ENCODE results near the gene FXR2.

FXR2 gene

GRCh38 chr17:7614425-7615264 lies at the start of gene FXR2:
TSS of gene FXR2 (minus strand) at chr17:7614897. CDS start at chr17:7614532, 365 bp downstream.
- H3K4me3 ChIP-seq (ENCODE audit: low read length): peak within 1 kb of the TSS; percentile 78
- no peaks in the 10 kb centered on the region for H3K27me3 ChIP-seq (ENCODE audit: insufficient read depth, low read length)
- H3K36me3 ChIP-seq (ENCODE audit: insufficient read depth, low read depth, low read length): peaks cover 5% of the 10 kb centered on the region; the same call in 1 of the 2 replicates
- peak within 1 kb of the TSS; percentile 86; the same call in 1 of the 2 replicates for H3K9ac ChIP-seq (ENCODE audit: low read depth, low read length)
- no peak within 1 kb of the TSS for H3K27ac ChIP-seq (ENCODE audit: low read length)
- no peaks in the 10 kb centered on the region for H3K9me3 ChIP-seq (ENCODE audit: insufficient read depth, low read depth, low read length)
- H3K4me1 ChIP-seq (ENCODE audit: insufficient read depth, low read length): peaks cover 11% of the 10 kb centered on the region

GRCh38 chr17:7656958-7657609 lies 42.4 kb upstream of the FXR2 start:
- Histone ChIP-seq H3K4me3 (ENCODE audit: low read length) (peak overlapping the region; percentile 59), H3K36me3 (ENCODE audit: insufficient read depth, low read depth, low read length) (0 out of 2 replicates have a peak, but pooled peaks cover 4% of the 10 kb centered on the region), H3K9ac (ENCODE audit: low read depth, low read length) (peak overlapping the region; percentile 71; the same call in 1 of the 2 replicates), H3K27me3 (ENCODE audit: insufficient read depth, low read length) (peaks cover 19% of the 10 kb centered on the region), H3K27ac (ENCODE audit: low read length) (peak overlapping the region; percentile 91), H3K9me3 (ENCODE audit: insufficient read depth, low read depth, low read length) (no peaks in the 10 kb centered on the region), H3K4me1 (ENCODE audit: insufficient read depth, low read length) (peaks cover 11% of the 10 kb centered on the region)

GRCh38 chr17:7655541-7655840 lies 40.8 kb upstream of the FXR2 start:
- Histone ChIP-seq H3K36me3 (ENCODE audit: insufficient read depth, low read depth, low read length) (0 out of 2 replicates have a peak, but pooled peaks cover 4% of the 10 kb centered on the region), H3K9ac (ENCODE audit: low read depth, low read length) (no peak overlapping the region), H3K27ac (ENCODE audit: low read length) (no peak overlapping the region)

GRCh38 chr17:7654832-7655540 lies 40.3 kb upstream of the FXR2 start:
- no peak overlapping the region for H3K9ac ChIP-seq (ENCODE audit: low read depth, low read length)
- H3K36me3 ChIP-seq (ENCODE audit: insufficient read depth, low read depth, low read length): 0 out of 2 replicates have a peak, but pooled peaks cover 4% of the 10 kb centered on the region
- peaks cover 34% of the 10 kb centered on the region for H3K27me3 ChIP-seq (ENCODE audit: insufficient read depth, low read length)
- H3K9me3 ChIP-seq (ENCODE audit: insufficient read depth, low read depth, low read length): no peaks in the 10 kb centered on the region
- no peak overlapping the region for H3K27ac ChIP-seq (ENCODE audit: low read length)
- peaks cover 11% of the 10 kb centered on the region for H3K4me1 ChIP-seq (ENCODE audit: insufficient read depth, low read length)
- no peak overlapping the region for H3K4me3 ChIP-seq (ENCODE audit: low read length)

More at GRCh38 chr17:7655541-7655840, 40.8 kb upstream of the FXR2 start:
- no peak overlapping the region for H3K4me3 ChIP-seq (ENCODE audit: low read length)
- H3K9me3 ChIP-seq (ENCODE audit: insufficient read depth, low read depth, low read length): no peaks in the 10 kb centered on the region
- H3K27me3 ChIP-seq (ENCODE audit: insufficient read depth, low read length): peaks cover 32% of the 10 kb centered on the region
- peaks cover 11% of the 10 kb centered on the region for H3K4me1 ChIP-seq (ENCODE audit: insufficient read depth, low read length)

- peak overlapping the region; percentile 69 for H3K4me3 ChIP-seq (ENCODE audit: low read length)
- H3K9me3 ChIP-seq (ENCODE audit: insufficient read depth, low read depth, low read length): no peaks in the 10 kb centered on the region
- H3K4me1 ChIP-seq (ENCODE audit: insufficient read depth, low read length): peaks cover 7% of the 10 kb centered on the region
- peaks cover 44% of the 10 kb centered on the region for H3K27me3 ChIP-seq (ENCODE audit: insufficient read depth, low read length)
- H3K27ac ChIP-seq (ENCODE audit: low read length): no peak overlapping the region
- 0 out of 2 replicates have a peak, but pooled peaks cover 4% of the 10 kb centered on the region for H3K36me3 ChIP-seq (ENCODE audit: insufficient read depth, low read depth, low read length)
- no peak overlapping the region for H3K9ac ChIP-seq (ENCODE audit: low read depth, low read length)
These were observed 38.0 kb upstream of the FXR2 start for GRCh38 chr17:7652388-7653356.

GRCh38 chr17:7651665-7652387 lies 37.1 kb upstream of the FXR2 start:
- H3K4me1 ChIP-seq (ENCODE audit: insufficient read depth, low read length): peaks cover 6% of the 10 kb centered on the region; the same call in 1 of the 2 replicates
- H3K4me3 ChIP-seq (ENCODE audit: low read length): peak overlapping the region; percentile 69
- H3K27me3 ChIP-seq (ENCODE audit: insufficient read depth, low read length): peaks cover 44% of the 10 kb centered on the region
- no peak overlapping the region for H3K9ac ChIP-seq (ENCODE audit: low read depth, low read length)
- H3K9me3 ChIP-seq (ENCODE audit: insufficient read depth, low read depth, low read length): no peaks in the 10 kb centered on the region
- H3K36me3 ChIP-seq (ENCODE audit: insufficient read depth, low read depth, low read length): 0 out of 2 replicates have a peak, but pooled peaks cover 4% of the 10 kb centered on the region
- H3K27ac ChIP-seq (ENCODE audit: low read length): no peak overlapping the region

GRCh38 chr17:7651097-7651664 lies 36.5 kb upstream of the FXR2 start:
- peak overlapping the region; percentile 69 for H3K4me3 ChIP-seq (ENCODE audit: low read length)
- H3K9ac ChIP-seq (ENCODE audit: low read depth, low read length): no peak overlapping the region
- H3K9me3 ChIP-seq (ENCODE audit: insufficient read depth, low read depth, low read length): no peaks in the 10 kb centered on the region
- H3K4me1 ChIP-seq (ENCODE audit: insufficient read depth, low read length): peaks cover 1% of the 10 kb centered on the region; the same call in 1 of the 2 replicates
- peaks cover 44% of the 10 kb centered on the region for H3K27me3 ChIP-seq (ENCODE audit: insufficient read depth, low read length)
- H3K27ac ChIP-seq (ENCODE audit: low read length): no peak overlapping the region
- H3K36me3 ChIP-seq (ENCODE audit: insufficient read depth, low read depth, low read length): 0 out of 2 replicates have a peak, but pooled peaks cover 4% of the 10 kb centered on the region

GRCh38 chr17:7650509-7651096 lies 35.9 kb upstream of the FXR2 start, which contains the start of gene ATP1B2:
TSS of gene ATP1B2 (plus strand) at chr17:7650926. CDS start at chr17:7651519, 593 bp downstream.
- peaks cover 44% of the 10 kb centered on the region for H3K27me3 ChIP-seq (ENCODE audit: insufficient read depth, low read length)
- H3K4me1 ChIP-seq (ENCODE audit: insufficient read depth, low read length): no peaks in the 10 kb centered on the region; the same call in 1 of the 2 replicates
- H3K4me3 ChIP-seq (ENCODE audit: low read length): peak within 1 kb of the TSS; percentile 69
- no peak within 1 kb of the TSS for H3K27ac ChIP-seq (ENCODE audit: low read length)
- H3K9ac ChIP-seq (ENCODE audit: low read depth, low read length): peak within 1 kb of the TSS; percentile 6; the same call in 1 of the 2 replicates
- H3K36me3 ChIP-seq (ENCODE audit: insufficient read depth, low read depth, low read length): 0 out of 2 replicates have a peak, but pooled peaks cover under 1% of the 10 kb centered on the region
- H3K9me3 ChIP-seq (ENCODE audit: insufficient read depth, low read depth, low read length): no peaks in the 10 kb centered on the region

GRCh38 chr17:7647018-7647417 lies 32.3 kb upstream of the FXR2 start:
- no peaks in the 10 kb centered on the region for H3K9me3 ChIP-seq (ENCODE audit: insufficient read depth, low read depth, low read length)
- no peaks in the 10 kb centered on the region; the same call in 1 of the 2 replicates for H3K4me1 ChIP-seq (ENCODE audit: insufficient read depth, low read length)
- no peak overlapping the region for H3K9ac ChIP-seq (ENCODE audit: low read depth, low read length)
- H3K27me3 ChIP-seq (ENCODE audit: insufficient read depth, low read length): peaks cover 25% of the 10 kb centered on the region
- H3K27ac ChIP-seq (ENCODE audit: low read length): no peak overlapping the region
- no peaks in the 10 kb centered on the region for H3K36me3 ChIP-seq (ENCODE audit: insufficient read depth, low read depth, low read length)
- H3K4me3 ChIP-seq (ENCODE audit: low read length): no peak overlapping the region
